Endothelial cell of umbilical vein (primary cell): Measurements from ENCODE around the gene RTN1. TPM values are rescaled to one million over a fixed set of nuclear protein-coding genes. Genes with fewer than 3 reads are reported as not detected.

Source experiments
- BruUV-seq: library from RNA; stranded (reverse); fragments of 400-500 nt; replicated peaks from 2 replicates; lab custom pipeline; 2021; lab: Mats Ljungman, UMichigan
- CTCF ChIA-PET: fragments of 300-600, 350-600 bp; sonication (Branson Sonifier 250); formaldehyde crosslinking; loops from one replicate; lab custom pipeline; 2021; ENCODE audit warnings: antibody characterized with exemption, inconsistent platforms; lab: Charles Lee
- POLR2A ChIA-PET: fragments of 300-600, 350-600 bp; sonication (Branson Sonifier 250); formaldehyde crosslinking; loops from one replicate; lab custom pipeline; 2021; ENCODE audit warnings: antibody characterized with exemption, inconsistent platforms; lab: Charles Lee
- DNase-seq: peaks from one replicate; pipeline ENCODE4 v3.0.0-alpha.2; 2011; ENCODE audit warnings: low read depth, low spot score
- FAIRE-seq: peaks from 2 replicates; lab custom pipeline; 2011; peaks lifted over from hg19 to GRCh38; lab: Jason Lieb, UNC
- H2AFZ ChIP-seq: 2 replicates; pipeline ENCODE4 v1.6.0; 2012; ENCODE audit warnings: low read depth, low read length, control low read depth, inconsistent platforms
- H3K27ac ChIP-seq: 2 replicates; pipeline ENCODE4 v1.5.1; 2011; ENCODE audit warnings: low read depth, mild to moderate bottlenecking, control low read depth, low read length, moderate library complexity; ENCODE audit not compliant: insufficient read depth
- H3K27me3 ChIP-seq, 2 experiments: 2 replicates each; pipeline versions ENCODE4 v1.6.0 to v1.6.1; 2011; ENCODE audit warnings: low read length in 2 of 2, mixed read lengths in 1 of 2; ENCODE audit not compliant: control insufficient read depth in 2 of 2, insufficient read depth in 2 of 2
- H3K36me3 ChIP-seq, 2 experiments: 2 replicates in 1 of 2; 3 replicates in 1 of 2; pipeline ENCODE4 v1.5.1; 2011; ENCODE audit warnings: low read length in 2 of 2, mild to moderate bottlenecking in 1 of 2, moderate library complexity in 1 of 2; ENCODE audit not compliant: control insufficient read depth in 2 of 2, insufficient read depth in 2 of 2; ENCODE audit errors: extremely low read depth in 1 of 2
- H3K4me1 ChIP-seq: 3 replicates; pipeline ENCODE4 v1.5.1; 2011; ENCODE audit warnings: mild to moderate bottlenecking, low read length; ENCODE audit not compliant: control insufficient read depth, insufficient read depth; ENCODE audit errors: extremely low read depth
- H3K4me2 ChIP-seq: 2 replicates; pipeline ENCODE4 v1.6.1; 2011; ENCODE audit warnings: low read length, control low read depth, mixed read lengths; ENCODE audit not compliant: insufficient read depth
- H3K4me3 ChIP-seq, 3 experiments: fragments of 200-600 bp in 1 of 3; sonication (generic), shearing (Covaris generic) in 1 of 3; replicated peaks in 1 of 3; 2 replicates each; pipeline ENCODE4 v1.5.1; 2011 to 2016; ENCODE audit warnings: control low read depth in 3 of 3, low read length in 3 of 3, mild to moderate bottlenecking in 2 of 3, inconsistent platforms in 1 of 3, low read depth in 1 of 3, moderate library complexity in 1 of 3; ENCODE audit not compliant: insufficient read depth in 1 of 3
- H3K79me2 ChIP-seq: 2 replicates; pipeline ENCODE4 v1.6.0; 2012; ENCODE audit warnings: low read length, inconsistent platforms; ENCODE audit not compliant: control insufficient read depth, insufficient read depth
- H3K9ac ChIP-seq: replicated peaks from 2 replicates; pipeline ENCODE3; 2011; ENCODE audit warnings: low read length, control low read depth; ENCODE audit not compliant: insufficient read depth; ENCODE audit errors: extremely low read depth
- H3K9me1 ChIP-seq: replicated peaks from 3 replicates; pipeline ENCODE4 v1.6.0; 2011; ENCODE audit warnings: mild to moderate bottlenecking, low read length; ENCODE audit not compliant: control insufficient read depth, insufficient read depth; ENCODE audit errors: extremely low read depth
- H3K9me3 ChIP-seq: replicated peaks from 2 replicates; pipeline ENCODE4 v1.5.1; 2012; ENCODE audit warnings: low read length, inconsistent platforms; ENCODE audit not compliant: control insufficient read depth, insufficient read depth
- H4K20me1 ChIP-seq: replicated peaks from 2 replicates; pipeline ENCODE3; 2011; ENCODE audit warnings: mild to moderate bottlenecking, low read length; ENCODE audit not compliant: control insufficient read depth, insufficient read depth; ENCODE audit errors: extremely low read depth
- CTCF ChIP-seq, 2 donors: IDR thresholded peaks; 1 replicate in 1 of 2; 2 replicates in 1 of 2; pipeline ENCODE4 v1.5.1; 2011; ENCODE audit warnings: low read length in 2 of 2, mild to moderate bottlenecking in 2 of 2, moderate library complexity in 2 of 2, control low read depth in 1 of 2, inconsistent platforms in 1 of 2, low read depth in 1 of 2; ENCODE audit not compliant: insufficient read depth in 1 of 2; ENCODE audit errors: extremely low read depth in 1 of 2
- FOS ChIP-seq: IDR thresholded peaks from 2 replicates; pipeline ENCODE4 v1.6.1; 2011; ENCODE audit warnings: mild to moderate bottlenecking, low read length, moderate library complexity, borderline replicate concordance; ENCODE audit not compliant: insufficient read depth
- GATA2 ChIP-seq: IDR thresholded peaks from 2 replicates; pipeline ENCODE4 v1.7.0; 2011; ENCODE audit warnings: low read depth, mild to moderate bottlenecking, moderate library complexity, mixed read lengths, low read length; ENCODE audit not compliant: insufficient read length, insufficient read depth
- JUN ChIP-seq: IDR thresholded peaks from 2 replicates; pipeline ENCODE4 v1.6.1; 2011; ENCODE audit warnings: borderline replicate concordance, low read depth; ENCODE audit not compliant: insufficient read length, insufficient read depth
- MYC ChIP-seq: IDR thresholded peaks from one replicate; pipeline ENCODE4 v1.6.1; 2011; ENCODE audit warnings: mild to moderate bottlenecking, low read depth, low read length
- POLR2A ChIP-seq: IDR thresholded peaks from 2 replicates; pipeline ENCODE4 v1.6.1; 2012; ENCODE audit warnings: low read depth, mild to moderate bottlenecking, control low read depth, low read length
- POLR2AphosphoS5 ChIP-seq: IDR thresholded peaks from 2 replicates; pipeline ENCODE4 v1.6.1; 2012; ENCODE audit warnings: low read depth, mild to moderate bottlenecking, control low read depth, low read length, moderate library complexity; ENCODE audit not compliant: insufficient read depth
- dilution Hi-C: fragments of 300-500 bp; cut with MboI; formaldehyde crosslinking; loops from one replicate; pipeline ENCODE4 v1.15.0; 2019; ENCODE audit warnings: low sequenced_read_pairs; ENCODE audit not compliant: extremely low pct_ligation_motif_present
- intact Hi-C: fragments of 100-400 bp; cut with micrococcal nuclease; formaldehyde crosslinking; loops from one replicate; pipeline ENCODE4 v1.10.0; 2022
- polyA plus RNA-seq, 4 experiments: library from polyadenylated mRNA; depleted of rRNA in 3 of 4; stranded (reverse) in 3 of 4; unstranded in 1 of 4; fragments of >200 nt; gene quantifications; 2 replicates each; pipeline versions ENCODE4 v1.2.1 to v1.2.3, GENCODE V29; 2011 to 2012; ENCODE audit warnings: missing spikeins in 1 of 4
- total RNA-seq: library from RNA; stranded (reverse); gene quantifications from 2 replicates; pipeline ENCODE4 v1.2.3, GENCODE V29; 2021

Gene RTN1
- total and polyA plus RNA-seq, 2 donors (not counting 3 experiments of a cell fraction or from before 2014, with no cell fraction given): 0.10 to 0.29 TPM

DNA sequence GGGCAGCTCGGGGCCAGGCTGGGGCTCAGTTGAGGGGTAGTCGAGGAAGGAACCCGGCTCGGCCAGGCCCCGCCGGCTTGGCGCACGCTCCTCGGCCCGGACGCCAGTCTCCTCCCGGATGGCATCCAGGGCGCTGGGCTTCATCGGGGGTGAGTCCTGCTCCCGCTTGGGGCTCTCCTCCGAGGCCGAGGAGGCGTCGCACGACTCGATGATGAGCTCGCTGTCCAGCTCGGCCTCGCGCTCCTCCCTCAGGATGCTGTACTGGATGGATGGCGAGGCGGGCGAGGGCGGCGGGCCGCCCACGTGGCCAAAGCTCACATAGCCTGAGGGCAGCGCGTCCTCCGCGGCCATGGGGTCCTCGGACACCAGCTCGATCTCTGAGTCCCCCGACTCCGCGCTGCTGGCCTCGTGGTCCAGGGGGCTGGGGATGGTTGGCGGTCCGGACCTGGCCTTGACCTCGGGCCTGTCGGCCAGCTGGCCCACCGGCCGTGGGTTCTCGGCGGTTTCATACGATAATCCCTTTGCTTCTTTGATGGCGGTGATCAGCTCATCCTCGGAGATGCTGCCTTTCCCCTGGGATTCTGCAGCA, 143.4 kb downstream of the RTN1 start:
- POLR2A ChIA-PET: no interaction called here
- TF ChIP-seq FOS (no peak), CTCF (IDR thresholded peaks at IDR 0.05; ENCODE audit: extremely low read depth in 1 of 2, insufficient read depth in 1 of 2, low read depth in 1 of 2, low read length in 2 of 2) (no peak), POLR2AphosphoS5 (no peak), MYC (no peak), POLR2A (no peak), GATA2 (no peak)
- Histone ChIP-seq H3K4me2 (no peak overlapping the region), H3K27ac (no peak overlapping the region), H4K20me1 (no peaks in the 10 kb centered on the region), H3K36me3 (no peaks in the 10 kb centered on the region), H3K9ac (no peak overlapping the region), H3K4me3 (no peak overlapping the region), H3K27me3 (peaks cover 0 to 4% of the 10 kb centered on the region in 2 experiments), H3K4me1 (no peaks in the 10 kb centered on the region), H2AFZ (no peak overlapping the region), H3K9me3 (no peaks in the 10 kb centered on the region), H3K9me1 (no peaks in the 10 kb centered on the region), H3K79me2 (no peaks in the 10 kb centered on the region)
- BruUV-seq: no TSS peak
- CTCF ChIA-PET: no interaction called here
- dilution Hi-C loops: no loop called here
- DNase-seq (no peak), FAIRE-seq (no peak)
- intact Hi-C loops: no loop called here

GRCh38 chr14:59711080-59711479, 159.5 kb downstream of the RTN1 start:
- H4K20me1 ChIP-seq: no peaks in the 10 kb centered on the region
- H3K9me1 ChIP-seq: no peaks in the 10 kb centered on the region
- no TSS peak for BruUV-seq
- H3K27ac ChIP-seq: no peak overlapping the region
- no peak overlapping the region for H3K4me2 ChIP-seq
- H2AFZ ChIP-seq: no peak overlapping the region
- H3K79me2 ChIP-seq: no peaks in the 10 kb centered on the region
- CTCF ChIA-PET: interaction anchor here (2.3 to 5.4 kb wide), 4 partner anchors 22 to 207 kb away, joined by 8 to 141 read pairs (median 31); no protein-coding TSS in a partner anchor
- no peak for DNase-seq
- no peaks in the 10 kb centered on the region for H3K36me3 ChIP-seq
- H3K27me3 ChIP-seq: peaks cover 2 to 22% of the 10 kb centered on the region in 2 experiments
- H3K4me3 ChIP-seq: no peak overlapping the region
- FAIRE-seq: no peak
- TF ChIP-seq POLR2A (no peak), JUN (no peak), POLR2AphosphoS5 (no peak), MYC (no peak), FOS (no peak)
- intact Hi-C loops: no loop called here
- dilution Hi-C loops: no loop called here
- H3K4me1 ChIP-seq: no peaks in the 10 kb centered on the region
- POLR2A ChIA-PET: no interaction called here
- no peak overlapping the region for H3K9ac ChIP-seq
- H3K9me3 ChIP-seq: no peaks in the 10 kb centered on the region
